Activated CD4-positive, CD25-positive, alpha-beta regulatory T cell (primary cell): ENCODE measurements around the gene CXorf58.
"Not testable (repeated sequence)": the region's sequence is repeated elsewhere in the genome, so short reads cannot be mapped to it uniquely, and the experiment has no call there.

Source experiments
- DNase-seq, 4 experiments: peaks; one replicate each; lab custom pipeline; 2025; lab: John Stamatoyannopoulos, UW

The CXorf58 gene, protein sequence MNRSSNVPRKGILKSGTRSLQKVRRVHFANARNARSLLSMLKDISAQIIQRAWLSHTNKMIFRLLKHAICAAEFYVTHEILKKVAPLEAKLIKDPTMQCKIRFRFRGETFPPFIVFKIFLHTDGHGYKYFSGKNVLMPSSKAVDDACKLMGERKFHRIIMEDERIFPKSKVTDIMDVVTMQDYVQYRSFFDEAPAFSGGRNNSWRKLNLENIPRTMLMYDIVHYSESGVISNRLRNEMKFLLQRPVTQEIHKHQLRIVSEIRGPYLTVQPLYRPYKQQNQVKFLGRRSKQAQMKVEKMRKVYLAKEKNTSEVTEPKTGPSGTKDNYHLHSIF

DNA sequence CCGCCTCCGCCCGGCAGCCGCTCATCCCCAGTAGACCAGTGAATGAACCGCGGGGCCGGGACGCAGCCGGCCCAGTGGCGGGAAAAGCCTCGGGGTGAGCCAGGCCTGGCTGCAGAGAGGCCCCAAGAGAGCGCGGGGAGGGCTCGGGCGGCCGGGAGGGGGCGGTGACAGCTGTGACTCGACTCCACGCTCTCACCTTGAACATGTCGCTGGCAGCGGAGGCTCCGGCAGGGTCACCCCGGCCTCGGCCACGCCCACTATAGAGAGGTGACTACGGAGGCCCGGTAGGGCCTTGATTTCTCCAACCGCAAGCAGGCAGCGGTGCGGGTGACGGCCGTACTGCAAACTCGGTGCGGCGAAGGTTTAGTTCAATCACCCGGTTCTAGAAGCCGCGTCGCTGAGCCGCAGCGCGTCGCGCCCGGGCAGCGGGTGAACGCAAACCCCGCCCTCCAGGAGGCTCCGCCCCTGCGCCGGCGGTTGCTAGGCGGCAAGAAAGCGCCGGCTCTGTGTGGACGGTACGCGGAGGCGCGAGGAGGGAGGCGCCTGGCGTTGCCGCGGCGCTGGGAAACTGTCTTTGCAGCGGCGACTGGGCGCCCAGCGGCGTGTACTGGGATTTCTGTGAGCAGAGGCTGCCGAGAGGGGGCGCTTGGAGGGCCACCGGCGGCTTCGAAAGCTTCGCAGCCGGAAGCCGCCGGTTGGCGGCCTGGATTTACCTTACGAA, at the start of gene CXorf58, which contains the start of gene APOO:
Gene CXorf58, plus strand, starts transcription at position 509 of the 721 bp plus-strand sequence. CDS start 2,297 bp downstream, outside the sequence.
Gene APOO, minus strand, starts transcription at position 441 of the 721 bp plus-strand sequence. Its CDS starts 236 bp downstream, at position 205.
- peak; percentile 75 to 86 (median 78) for DNase-seq

DNA sequence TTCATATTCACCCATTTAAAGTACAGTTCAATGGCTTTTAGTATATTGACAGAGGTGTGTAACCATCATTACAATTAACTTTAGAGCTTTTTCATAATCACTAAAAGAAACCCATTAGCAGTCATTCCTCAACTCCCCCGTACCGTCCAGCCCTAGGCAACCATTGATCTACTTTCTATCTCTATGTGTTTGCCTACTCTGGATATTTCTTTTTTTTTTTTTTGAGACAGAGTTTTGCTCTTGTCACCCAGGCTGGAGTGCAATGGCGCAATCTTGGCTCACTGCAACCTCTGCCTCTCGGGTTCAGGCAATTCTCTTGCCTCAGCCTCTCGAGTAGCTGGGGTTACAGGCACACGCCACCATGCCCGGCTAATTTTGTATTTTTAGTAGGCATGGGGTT, 48.6 kb upstream of the CXorf58 start:
- DNase-seq, result not testable (repeated sequence)

DNA sequence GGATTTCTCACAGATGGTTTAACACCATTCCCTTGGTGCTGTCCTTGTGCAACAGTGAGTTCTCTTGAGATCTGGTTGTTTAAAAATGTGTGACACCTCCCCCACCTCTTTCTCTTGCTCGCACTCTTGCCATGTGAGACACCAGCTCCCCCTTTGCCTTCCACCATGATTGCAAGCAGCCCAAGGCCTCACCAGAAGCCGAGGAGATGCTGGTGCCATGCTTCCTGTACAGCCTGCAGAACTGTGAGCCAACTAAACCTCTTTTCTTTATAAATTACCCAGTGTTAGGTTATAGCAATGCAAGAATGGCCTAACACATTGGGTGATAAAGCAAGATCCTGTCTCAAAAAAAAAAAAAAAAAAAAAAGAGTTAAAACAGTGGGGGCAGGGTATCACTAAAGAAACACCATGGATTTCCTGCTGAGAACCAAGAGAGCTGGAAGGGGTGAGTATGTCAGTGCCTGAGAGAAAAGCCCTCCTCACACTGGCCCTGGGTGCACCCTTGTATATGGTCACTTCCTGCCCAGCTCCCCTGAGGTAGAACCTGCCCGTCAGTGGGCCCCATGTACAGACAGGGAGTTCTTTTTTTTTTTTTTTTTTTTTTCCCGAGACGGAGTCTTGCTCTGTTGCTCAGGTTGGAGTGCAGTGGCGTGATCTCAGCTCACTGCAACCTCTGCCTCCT, 46.5 kb upstream of the CXorf58 start:
- no peak for DNase-seq

DNA sequence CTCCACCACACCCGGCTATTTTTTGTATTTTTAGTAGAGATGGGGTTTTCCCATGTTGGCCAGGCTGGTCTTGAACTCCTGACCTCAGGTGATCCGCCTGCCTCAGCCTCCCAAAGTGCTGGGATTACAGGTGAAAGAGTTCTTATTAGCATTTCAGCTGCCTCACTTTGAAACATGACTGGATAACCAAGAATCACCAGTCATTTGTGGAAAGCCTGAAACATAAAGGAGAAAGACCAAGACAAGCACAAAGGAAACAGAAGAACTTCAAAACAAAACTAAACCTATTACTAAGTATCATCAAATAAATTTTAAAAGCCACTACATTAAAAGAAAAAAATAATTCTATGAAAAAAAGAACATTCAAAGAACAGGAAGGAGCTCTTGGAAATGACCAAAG, 45.9 kb upstream of the CXorf58 start:
- not testable (repeated sequence) for DNase-seq

DNA sequence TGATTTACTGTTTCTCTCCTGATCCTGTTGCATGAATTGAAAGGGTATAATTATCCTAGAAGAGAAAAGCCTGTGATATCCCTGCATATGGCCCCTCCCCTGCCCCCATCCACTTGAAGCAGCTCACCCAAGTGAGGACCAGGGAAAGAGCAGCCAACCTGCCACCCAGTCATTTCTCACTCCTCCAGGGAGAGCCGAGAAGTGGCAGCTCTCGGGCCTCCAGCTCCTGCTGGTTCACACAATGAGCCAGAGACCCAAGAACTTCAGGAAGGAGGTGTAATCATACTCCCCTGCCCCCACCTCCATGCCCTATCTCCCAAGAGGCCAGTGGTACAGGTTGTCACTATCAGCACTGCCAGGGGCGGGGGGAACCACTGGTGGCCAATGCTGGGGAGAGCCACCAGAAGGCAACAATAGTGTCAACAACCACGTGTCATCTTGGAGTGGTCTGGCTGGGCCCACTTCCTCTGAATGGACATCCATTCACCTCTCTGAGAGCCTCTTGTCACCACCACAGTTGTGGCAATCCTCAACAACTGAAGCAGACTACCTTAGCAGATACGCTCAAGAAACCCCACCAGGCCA, 43.0 kb upstream of the CXorf58 start:
- no peak for DNase-seq

DNA sequence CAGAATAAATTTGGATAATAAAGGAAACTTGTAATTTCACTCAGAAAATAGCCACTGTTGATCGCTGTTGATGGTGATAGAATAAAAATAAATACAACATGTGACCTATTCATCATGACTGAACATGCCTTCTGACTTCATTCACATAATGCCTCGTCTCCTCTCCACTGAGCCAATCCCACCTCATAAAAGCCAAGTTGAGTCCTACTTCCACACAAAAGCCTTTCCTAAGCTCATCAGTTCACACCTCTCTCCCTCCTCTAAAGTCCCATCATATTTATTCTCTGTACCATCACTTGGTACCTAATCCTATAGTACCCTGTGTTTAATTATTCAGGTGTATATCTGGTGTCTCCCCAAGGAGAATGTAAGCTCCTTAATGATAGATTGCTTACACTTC, 37.8 kb upstream of the CXorf58 start:
- DNase-seq, result no peak

DNA sequence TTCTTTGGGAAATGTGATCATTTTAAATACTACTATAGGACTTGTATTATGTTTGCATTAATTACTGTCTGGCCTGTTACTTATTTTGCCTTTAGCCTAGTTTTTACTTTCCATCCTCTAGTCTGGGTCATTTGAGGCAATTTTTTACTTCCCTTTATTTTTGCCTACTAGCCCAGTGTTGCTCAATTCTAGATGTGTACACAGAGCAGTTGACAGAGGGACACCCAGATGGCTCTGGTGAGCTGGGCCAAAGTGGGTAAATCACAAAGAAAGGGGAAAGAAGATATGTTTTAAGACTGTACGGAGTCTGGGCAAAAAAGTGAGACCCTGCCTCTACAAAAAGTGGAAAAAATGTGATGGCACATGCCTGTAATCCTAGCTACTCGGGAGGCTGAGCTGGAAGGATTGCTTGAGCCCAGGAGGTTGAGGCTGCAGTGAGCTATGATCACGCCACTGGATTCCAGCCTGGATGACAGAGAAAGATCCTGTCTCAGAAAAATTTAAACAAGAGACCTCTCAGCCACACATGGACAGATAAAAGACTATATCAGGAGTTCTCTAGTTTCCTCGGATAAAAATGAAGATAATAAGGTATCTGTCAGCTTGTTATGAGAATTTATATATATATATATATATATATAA, 35.8 kb upstream of the CXorf58 start:
- no peak for DNase-seq

DNA sequence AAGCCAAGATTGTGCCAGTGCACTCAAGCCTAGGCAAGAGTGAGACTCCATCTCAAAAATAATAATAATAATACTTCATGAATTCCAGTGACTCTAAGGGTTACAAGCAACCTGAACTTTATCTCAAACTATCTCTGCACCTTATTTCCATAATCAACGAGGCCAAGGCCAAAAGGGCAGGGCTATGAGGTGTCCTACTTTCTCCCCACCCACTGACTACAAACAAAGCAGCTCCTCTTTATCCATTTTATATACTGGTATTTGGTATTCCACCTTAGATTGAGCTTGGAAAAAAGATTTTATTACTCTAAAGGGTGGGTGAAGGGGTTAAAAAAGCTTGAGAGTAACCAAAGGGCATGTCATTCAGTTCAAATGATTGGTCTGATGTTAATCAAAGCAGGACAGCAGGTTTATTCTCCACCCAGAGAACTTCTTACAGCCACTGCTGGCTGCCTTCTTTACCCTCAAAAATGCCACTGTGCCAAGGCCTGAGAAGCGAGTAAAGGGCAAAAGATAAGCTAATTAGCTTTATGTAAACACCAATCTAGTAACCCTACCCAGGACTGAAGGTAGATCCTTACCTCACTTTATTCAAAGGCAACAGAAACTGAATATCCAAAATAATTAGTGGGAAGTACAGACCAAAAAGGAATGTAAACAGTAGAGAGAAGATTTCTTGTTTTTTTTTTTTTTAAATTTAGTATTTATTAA, 28.3 kb upstream of the CXorf58 start:
- DNase-seq, result no peak

DNA sequence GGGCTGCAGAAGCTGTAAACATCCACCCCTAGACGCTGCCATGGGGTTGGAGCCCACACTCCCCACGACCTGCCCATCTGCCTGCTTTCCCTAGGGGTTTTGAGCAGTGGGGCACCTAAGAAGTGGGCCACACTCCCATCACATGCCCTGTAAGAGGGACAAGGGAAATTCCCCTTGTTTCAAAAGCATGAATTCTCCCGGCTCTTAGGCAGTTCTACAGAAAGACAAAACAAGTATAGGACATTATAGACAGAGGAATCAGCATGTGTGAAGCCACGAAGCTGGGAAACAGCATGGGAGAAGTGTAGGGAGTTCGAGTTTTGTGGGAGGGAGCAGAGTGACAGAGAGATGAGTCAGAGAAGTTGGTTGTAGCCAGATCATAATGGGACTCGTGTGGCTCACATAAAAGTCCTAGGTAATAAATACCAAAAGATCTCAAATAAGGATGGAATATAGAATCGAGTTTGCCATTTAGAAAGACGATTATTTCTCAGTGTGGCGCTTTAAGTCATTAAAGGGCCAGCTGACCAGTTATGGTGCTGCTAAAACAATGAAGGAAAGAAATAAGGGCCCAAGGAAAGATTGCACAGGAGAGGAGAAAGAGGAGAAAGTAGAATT, 24.0 kb upstream of the CXorf58 start:
- DNase-seq, result no peak

DNA sequence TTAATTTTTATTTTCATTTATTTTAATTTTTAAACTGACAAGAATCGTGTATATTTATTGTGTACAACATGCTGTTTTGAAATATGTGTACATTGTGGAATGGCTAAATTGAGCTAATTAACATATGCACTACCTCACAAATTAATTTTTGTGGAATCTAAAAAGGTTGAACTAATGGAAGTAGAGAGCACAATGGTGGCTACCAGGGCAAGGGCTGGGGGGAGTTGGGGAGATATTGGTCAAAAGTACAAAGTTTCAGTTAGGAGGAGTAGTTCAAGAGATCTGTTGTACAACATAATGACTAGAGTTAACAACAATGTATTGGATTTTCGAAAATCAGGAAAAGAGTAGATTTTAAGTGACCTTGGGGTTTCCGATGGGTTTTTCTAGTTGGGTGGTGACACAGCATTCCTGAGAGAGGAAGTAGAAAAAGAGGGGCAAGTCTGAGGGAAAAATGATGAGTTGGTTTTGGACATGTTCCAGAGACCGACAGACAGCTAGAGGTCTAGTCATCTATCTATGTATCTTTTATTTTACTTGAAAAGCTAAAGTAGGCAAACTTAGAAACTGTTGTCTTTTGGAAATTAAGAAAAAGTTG, 23.3 kb upstream of the CXorf58 start:
- DNase-seq, result no peak

DNA sequence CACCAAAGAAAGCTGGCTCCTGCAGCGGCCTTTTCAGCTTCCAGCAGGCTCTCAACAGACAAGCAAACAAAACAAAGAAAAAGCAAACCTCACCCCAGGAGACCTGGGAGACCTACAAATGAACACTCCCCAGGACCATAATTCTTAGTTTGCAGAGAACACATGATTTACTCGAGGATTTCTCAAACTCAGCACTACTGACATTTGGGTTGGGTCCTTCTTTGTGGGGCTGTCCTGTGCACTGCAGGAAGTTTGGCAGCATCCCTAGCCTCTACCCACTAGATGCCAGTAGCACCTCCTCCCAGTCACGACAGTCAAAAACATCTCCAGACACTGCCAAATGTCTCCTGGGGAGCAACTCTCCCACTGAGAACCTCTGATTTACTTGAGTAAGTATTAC, 22.0 kb upstream of the CXorf58 start:
- DNase-seq, result no peak

DNA sequence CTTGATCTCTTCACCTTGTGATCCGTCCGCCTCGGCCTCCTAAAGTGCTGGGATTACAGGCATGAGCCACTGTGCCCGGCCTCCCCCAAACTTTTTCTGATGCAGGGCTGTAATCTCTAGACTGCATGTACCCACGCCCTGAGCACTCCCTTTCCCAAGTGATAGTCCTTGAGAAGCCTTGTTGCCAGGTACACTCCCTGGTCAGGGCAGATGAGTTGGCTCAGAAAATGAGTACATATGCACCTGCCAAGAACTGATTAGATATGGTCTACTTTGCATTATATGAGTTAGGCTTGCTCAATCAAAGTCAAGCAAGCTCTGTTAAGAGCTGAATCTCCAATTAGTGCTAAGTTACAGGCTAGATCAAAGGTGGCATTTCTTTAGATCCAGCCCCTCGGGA, 20.4 kb upstream of the CXorf58 start:
- no peak for DNase-seq

DNA sequence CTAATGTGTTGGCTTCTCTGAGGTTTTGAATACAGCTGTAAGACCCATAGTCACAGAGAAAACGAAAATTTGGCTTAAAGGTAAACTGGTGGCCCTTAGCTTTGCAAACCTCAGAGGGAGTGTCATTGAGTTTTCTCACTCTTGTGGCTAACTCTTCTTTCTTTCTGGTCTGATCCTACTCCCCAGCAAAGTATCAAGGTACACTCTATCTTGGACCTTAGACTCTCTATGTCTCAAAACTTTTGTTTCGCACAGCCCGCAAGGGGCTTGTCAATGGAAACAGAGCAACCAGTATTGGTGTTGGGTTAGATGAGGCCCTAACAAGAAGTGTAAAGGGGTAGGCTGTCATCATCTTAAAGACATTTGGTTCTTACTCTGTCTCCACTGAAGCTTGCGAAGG, 19.9 kb upstream of the CXorf58 start:
- DNase-seq, result no peak

DNA sequence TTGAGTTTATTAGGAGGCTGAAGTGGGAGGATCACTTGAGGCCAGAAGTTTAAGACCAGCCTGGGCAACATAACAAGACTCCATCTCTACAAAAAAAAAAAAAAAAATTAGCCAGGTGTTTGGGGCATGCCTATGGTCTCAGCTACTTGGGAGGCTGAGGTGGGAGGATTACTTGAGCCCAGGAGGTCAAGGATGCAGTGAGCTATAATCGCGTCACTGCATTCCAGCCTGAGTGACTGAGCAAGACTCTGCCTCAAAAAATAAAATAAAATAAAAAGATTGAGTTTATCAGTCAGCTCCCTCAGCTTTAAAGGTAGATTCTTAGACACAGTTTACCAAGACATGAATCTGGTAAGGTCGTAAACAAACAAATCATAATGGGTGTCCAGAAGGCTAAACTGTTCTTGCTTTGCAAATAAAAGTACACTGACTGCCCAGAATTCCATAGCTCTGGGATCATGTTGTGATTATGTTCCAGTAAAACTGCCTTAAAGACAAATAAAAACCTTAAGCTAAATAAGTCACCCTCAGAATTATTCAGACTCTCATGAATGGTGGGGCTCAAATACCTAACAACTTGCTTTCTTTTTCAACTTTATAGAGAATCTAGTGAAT, 18.8 kb upstream of the CXorf58 start:
- DNase-seq, result no peak

DNA sequence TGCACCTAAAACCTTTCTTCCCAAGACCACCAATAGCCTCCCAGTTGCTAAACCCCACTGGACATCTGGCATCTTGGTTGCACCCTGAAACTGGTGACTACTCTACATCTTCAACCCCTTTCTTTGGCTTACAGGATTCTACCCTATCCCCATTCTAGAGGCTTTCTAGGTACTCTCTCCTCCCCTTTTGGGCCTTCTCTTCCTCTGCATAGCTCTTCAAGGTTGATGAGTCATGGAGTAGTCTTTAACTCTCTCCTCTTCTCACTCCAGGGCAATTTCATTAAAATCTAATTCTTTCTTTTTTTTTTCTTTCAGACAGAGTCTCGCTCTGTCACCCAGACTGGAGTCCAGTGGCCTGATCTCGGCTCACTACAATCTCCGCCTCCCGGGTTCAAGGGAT, 16.9 kb upstream of the CXorf58 start:
- no peak for DNase-seq

DNA sequence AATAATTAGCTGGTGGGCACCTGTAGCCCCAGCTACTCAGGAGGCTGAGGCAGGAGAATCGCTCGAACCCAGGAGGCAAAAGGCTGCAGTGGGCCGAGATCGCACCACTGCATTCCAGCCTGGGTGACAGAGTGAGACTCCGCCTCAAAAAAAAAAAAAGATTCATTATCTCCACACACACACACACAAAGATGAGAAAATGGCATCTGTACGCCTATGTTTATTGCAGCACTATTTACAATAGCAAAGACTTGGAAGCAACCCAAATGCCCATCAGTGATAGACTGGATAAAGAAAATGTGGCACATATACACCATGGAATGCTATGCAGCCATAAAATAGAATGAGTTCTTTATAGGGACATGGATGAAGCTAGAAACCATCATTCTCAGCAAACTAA, 12.8 kb upstream of the CXorf58 start:
- not testable (repeated sequence) for DNase-seq

DNA sequence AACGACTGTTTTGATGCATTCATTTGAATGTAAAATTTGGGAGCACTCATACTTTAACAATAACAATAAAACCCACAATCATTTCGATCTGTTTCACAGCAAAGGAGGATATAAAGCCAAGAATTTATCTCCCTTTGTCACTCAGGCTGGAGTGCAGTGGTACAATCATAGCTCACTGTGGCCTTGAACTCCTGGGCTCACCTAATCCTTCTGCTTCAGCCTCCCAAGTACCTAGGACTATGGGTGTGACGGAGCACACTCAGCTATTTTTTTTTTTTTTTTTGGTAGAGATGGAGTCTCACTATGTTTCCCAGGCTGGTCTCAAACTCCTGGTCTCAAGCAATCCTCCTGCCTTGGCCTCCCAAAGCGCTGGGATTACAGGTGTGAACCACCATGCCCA, 11.3 kb upstream of the CXorf58 start:
- not testable (repeated sequence) for DNase-seq

DNA sequence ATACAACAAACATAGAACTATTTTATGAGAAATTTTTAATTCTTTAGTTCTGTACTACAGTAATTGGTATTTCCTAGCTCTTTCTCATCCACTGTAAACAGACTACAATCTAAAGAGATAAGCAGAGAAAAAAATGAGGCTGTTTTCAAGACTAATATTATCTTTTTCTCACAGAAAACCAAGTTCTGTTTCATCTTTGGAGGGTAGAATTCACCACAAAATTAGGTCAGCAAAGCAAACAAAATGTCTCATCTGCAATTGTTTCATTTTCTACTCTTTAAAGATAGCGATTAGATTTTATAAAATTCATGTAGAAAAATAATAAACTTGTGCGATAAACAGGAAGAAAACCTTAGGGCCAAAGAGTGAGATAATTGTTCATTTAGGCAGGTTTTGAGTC, 10.8 kb upstream of the CXorf58 start:
- DNase-seq, result no peak

DNA sequence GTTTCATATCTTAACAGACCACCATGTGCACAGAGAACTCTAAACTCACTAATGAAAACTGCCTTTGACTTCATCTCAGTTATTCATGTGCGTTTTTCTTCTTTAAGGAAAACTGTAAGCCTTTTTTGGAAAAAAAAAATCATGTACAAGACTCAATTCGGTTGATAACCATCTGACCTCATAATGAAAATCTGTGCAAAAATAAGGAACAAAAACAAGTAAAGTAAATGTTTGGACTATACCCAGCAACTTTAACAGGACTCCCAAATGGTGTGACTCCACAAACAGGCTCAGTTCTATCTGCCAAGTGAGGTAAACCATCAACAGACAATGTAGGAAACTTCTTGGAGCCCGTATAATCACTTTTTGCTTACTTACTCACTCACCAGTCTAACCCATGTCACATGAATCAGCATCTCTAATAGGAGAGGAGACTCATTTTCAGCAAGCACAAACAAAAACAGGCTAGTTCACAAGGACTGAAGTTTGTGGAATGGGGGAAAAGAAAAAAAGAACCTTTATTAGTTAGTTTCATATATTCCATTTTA, 9.3 kb upstream of the CXorf58 start:
- no peak for DNase-seq
